KMS-11 (cell line): ENCODE data around the gene LTBP2.

Experiments used
- H2AFZ ChIP-seq: fragments of 200-600 bp; sonication (generic); 2 replicates; pipeline ENCODE4 v1.6.1; 2016; ENCODE audit warnings: antibody characterized with exemption, mixed run types, low read depth
- H3K27ac ChIP-seq: fragments of 200-600 bp; sonication (generic); 2 replicates; pipeline ENCODE4 v1.6.1; 2016; ENCODE audit warnings: mild to moderate bottlenecking, mixed run types
- H3K27me3 ChIP-seq: fragments of 200-600 bp; sonication (generic); 2 replicates; pipeline ENCODE4 v1.6.1; 2017; ENCODE audit warnings: mild to moderate bottlenecking, low read depth, mixed run types, moderate library complexity; ENCODE audit not compliant: insufficient read depth
- H3K36me3 ChIP-seq: fragments of 200-600 bp; sonication (generic); 2 replicates; pipeline ENCODE4 v1.6.1; 2017; ENCODE audit warnings: mild to moderate bottlenecking, mixed run types; ENCODE audit not compliant: insufficient read depth
- H3K4me1 ChIP-seq: fragments of 200-600 bp; sonication (generic); 2 replicates; pipeline ENCODE4 v1.6.1; 2016; ENCODE audit warnings: mild to moderate bottlenecking, low read depth, mixed run types; ENCODE audit not compliant: poor library complexity, severe bottlenecking
- H3K4me2 ChIP-seq: fragments of 200-600 bp; sonication (generic); 2 replicates; pipeline ENCODE4 v1.7.0; 2016; ENCODE audit warnings: mild to moderate bottlenecking, mixed run types
- H3K4me3 ChIP-seq: fragments of 200-600 bp; sonication (generic); IDR thresholded peaks from 2 replicates; pipeline ENCODE4 v1.6.1; 2017; ENCODE audit warnings: low read depth, low read length, mixed read lengths; ENCODE audit not compliant: insufficient read depth
- H3K79me2 ChIP-seq: fragments of 200-600 bp; sonication (generic); 2 replicates; pipeline ENCODE4 v1.6.1; 2016; ENCODE audit warnings: low read depth, mixed run types; ENCODE audit not compliant: insufficient read depth
- H3K9ac ChIP-seq: fragments of 200-600 bp; sonication (generic); 2 replicates; pipeline ENCODE4 v1.6.1; 2016; ENCODE audit warnings: mild to moderate bottlenecking, mixed run types
- H4K20me1 ChIP-seq: fragments of 200-600 bp; sonication (generic); 2 replicates; pipeline ENCODE4 v1.6.1; 2016; ENCODE audit warnings: mild to moderate bottlenecking, mixed run types; ENCODE audit not compliant: insufficient read depth
- TF ChIP-seq, protein P1 (sequence below): fragments of 200-600 bp; sonication (generic); conservative IDR thresholded peaks from 2 replicates; pipeline ENCODE4 v1.6.1; 2017; ENCODE audit warnings: low read depth, mild to moderate bottlenecking, antibody characterized with exemption, low read length, moderate library complexity, mixed read lengths

The LTBP2 gene

DNA sequence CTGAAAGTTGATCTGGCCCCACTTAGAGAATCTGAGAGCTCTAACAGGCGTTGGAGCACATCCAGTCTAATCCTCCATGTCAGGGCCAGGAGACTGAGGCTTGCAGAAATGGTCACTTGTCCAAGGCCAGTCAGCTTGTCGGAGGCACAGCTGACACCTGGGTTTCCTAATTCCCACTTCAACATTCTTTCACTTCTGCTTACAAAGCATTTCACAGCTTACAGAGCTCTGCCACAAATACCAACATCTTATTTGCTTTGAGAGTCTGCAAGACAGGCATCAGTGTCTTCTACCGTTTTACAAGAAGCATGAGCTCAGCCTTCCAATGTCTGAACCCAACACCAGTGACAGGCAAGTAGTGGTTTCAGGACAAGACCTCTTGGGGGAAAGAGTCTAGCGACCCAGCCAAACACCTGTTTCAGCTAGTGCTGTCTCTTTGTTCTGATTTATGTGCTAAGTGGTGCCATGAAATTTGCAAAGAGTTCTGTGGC, 86.6 kb downstream of the LTBP2 start:
- H3K9ac ChIP-seq, result no peak overlapping the region
- H3K4me2 ChIP-seq, result peak overlapping the region; percentile 36; the same call in 1 of the 2 replicates
- H3K27ac ChIP-seq, result peak overlapping the region; percentile 46; the same call in 1 of the 2 replicates
- H3K27me3 ChIP-seq, result no peaks in the 10 kb centered on the region
- H4K20me1 ChIP-seq, result no peaks in the 10 kb centered on the region
- H3K4me3 ChIP-seq, result no peak overlapping the region
- TF ChIP-seq, protein P1, sequence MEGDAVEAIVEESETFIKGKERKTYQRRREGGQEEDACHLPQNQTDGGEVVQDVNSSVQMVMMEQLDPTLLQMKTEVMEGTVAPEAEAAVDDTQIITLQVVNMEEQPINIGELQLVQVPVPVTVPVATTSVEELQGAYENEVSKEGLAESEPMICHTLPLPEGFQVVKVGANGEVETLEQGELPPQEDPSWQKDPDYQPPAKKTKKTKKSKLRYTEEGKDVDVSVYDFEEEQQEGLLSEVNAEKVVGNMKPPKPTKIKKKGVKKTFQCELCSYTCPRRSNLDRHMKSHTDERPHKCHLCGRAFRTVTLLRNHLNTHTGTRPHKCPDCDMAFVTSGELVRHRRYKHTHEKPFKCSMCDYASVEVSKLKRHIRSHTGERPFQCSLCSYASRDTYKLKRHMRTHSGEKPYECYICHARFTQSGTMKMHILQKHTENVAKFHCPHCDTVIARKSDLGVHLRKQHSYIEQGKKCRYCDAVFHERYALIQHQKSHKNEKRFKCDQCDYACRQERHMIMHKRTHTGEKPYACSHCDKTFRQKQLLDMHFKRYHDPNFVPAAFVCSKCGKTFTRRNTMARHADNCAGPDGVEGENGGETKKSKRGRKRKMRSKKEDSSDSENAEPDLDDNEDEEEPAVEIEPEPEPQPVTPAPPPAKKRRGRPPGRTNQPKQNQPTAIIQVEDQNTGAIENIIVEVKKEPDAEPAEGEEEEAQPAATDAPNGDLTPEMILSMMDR, result no peak
- H3K4me1 ChIP-seq, result peaks cover 32% of the 10 kb centered on the region
- H2AFZ ChIP-seq, result no peak overlapping the region
- no peaks in the 10 kb centered on the region for H3K79me2 ChIP-seq
- no peaks in the 10 kb centered on the region for H3K36me3 ChIP-seq

DNA sequence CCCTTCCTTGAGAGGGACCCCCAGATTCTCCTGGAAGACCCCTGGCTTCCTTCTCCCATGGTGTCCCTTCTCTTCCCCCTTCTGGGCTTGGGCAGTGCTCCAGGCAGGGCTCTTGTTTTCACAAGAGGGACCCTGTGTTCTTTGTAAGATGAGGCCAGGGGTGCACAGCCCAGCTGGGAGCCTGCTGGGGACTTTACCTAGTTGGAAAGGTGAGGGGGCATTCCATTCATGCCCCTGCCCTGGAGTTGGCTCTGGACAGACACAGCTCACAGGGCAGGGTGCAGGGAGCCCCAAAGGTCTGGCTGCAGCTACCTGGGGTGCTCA, 87.3 kb downstream of the LTBP2 start:
- Histone ChIP-seq H3K27me3 (no peaks in the 10 kb centered on the region; the same call in 1 of the 2 replicates), H4K20me1 (no peaks in the 10 kb centered on the region), H3K27ac (no peak overlapping the region; the same call in 1 of the 2 replicates), H3K4me3 (no peak overlapping the region), H3K36me3 (no peaks in the 10 kb centered on the region), H3K4me2 (peak overlapping the region; percentile 36; the same call in 1 of the 2 replicates), H3K4me1 (peaks cover 32% of the 10 kb centered on the region), H2AFZ (no peak overlapping the region), H3K79me2 (no peaks in the 10 kb centered on the region), H3K9ac (no peak overlapping the region)
- TF ChIP-seq, protein P1, result no peak

DNA sequence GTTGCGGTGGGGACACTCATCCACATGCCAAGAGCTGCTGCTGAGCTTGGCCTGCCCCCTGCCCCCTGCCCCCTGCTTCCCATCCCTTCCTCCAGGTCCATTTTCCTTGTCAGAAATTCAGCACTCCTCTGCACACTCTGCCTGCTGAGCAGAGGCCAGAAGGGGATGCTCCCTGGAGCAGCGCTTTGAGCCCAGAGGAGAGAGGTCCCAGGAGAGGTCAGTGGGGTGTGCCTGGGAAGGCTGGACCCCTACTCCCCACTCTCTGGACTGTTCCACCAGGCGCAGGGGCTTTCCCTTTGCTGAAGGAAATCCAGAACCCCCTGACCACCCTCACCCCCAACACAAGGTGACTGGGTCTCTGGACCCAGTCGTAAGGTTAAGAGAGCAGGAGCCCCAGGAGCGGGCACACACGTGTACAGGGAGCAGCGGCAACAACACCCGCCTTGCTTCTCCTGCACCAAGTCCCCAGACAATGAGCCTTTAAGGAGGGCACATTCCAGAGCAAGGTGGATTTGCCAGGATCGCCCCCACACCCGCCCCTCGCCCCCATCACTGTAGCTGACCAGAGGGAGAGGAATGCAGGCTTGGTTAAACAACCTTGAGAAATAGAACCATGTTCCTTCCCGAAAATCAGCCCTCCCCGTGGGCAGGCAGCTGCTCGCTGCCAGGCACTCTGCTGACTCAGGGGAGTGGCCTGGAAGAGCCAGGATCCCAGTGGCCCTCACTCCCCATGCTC, 87.8 kb downstream of the LTBP2 start:
- Histone ChIP-seq H3K9ac (no peak overlapping the region), H4K20me1 (no peaks in the 10 kb centered on the region), H3K4me3 (no peak overlapping the region), H3K36me3 (no peaks in the 10 kb centered on the region), H2AFZ (no peak overlapping the region), H3K27ac (no peak overlapping the region), H3K4me2 (no peak overlapping the region), H3K27me3 (no peaks in the 10 kb centered on the region; the same call in 1 of the 2 replicates), H3K4me1 (peaks cover 32% of the 10 kb centered on the region), H3K79me2 (no peaks in the 10 kb centered on the region)
- TF ChIP-seq, protein P1, result no peak

DNA sequence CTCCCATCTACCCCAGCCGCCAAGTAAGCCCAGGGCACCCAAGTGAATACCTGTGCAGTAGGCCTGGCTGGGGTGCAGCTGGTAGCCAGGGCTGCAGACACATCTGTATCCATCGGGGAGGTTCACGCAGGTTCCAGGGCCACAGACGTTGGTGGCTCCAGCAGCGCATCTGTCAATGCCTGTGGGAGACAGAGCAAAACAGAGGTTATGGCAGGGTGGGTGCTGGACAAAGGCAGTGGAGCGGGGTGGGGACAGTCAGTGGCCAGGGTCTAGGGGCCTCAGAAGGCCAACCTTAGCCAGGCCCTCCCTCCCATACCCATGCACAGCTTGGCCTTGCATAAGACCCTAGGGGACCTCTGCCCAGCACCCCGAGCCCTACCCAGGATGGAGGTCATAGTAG, 89.3 kb downstream of the LTBP2 start:
- H4K20me1 ChIP-seq, result no peaks in the 10 kb centered on the region
- no peaks in the 10 kb centered on the region for H3K36me3 ChIP-seq
- H3K4me1 ChIP-seq, result peaks cover 32% of the 10 kb centered on the region
- H3K27me3 ChIP-seq, result no peaks in the 10 kb centered on the region; the same call in 1 of the 2 replicates
- no peak overlapping the region for H3K4me2 ChIP-seq
- no peak overlapping the region for H2AFZ ChIP-seq
- no peaks in the 10 kb centered on the region for H3K79me2 ChIP-seq
- no peak overlapping the region for H3K4me3 ChIP-seq
- H3K9ac ChIP-seq, result no peak overlapping the region
- H3K27ac ChIP-seq, result no peak overlapping the region
- TF ChIP-seq, protein P1, result no peak
